Measurements from ENCODE around the gene CAMTA1. TPM values are rescaled to one million over a fixed set of nuclear protein-coding genes. Genes with fewer than 3 reads are reported as not detected.

The CAMTA1 gene
- total RNA-seq, 1 donor from 2014 or later, result 47.9 TPM

- intact Hi-C loops (cut with DNase I), result no loop called here
- no peak for DNase-seq
- H3K27me3 ChIP-seq (ENCODE audit: low read depth), result peaks cover 54% of the 10 kb centered on the region
- H3K4me1 ChIP-seq, result peaks cover 4% of the 10 kb centered on the region
- no peaks in the 10 kb centered on the region for H3K9me3 ChIP-seq
- ATAC-seq, result no peak
- H3K4me3 ChIP-seq, result no peak overlapping the region
- TF ChIP-seq, protein P1, sequence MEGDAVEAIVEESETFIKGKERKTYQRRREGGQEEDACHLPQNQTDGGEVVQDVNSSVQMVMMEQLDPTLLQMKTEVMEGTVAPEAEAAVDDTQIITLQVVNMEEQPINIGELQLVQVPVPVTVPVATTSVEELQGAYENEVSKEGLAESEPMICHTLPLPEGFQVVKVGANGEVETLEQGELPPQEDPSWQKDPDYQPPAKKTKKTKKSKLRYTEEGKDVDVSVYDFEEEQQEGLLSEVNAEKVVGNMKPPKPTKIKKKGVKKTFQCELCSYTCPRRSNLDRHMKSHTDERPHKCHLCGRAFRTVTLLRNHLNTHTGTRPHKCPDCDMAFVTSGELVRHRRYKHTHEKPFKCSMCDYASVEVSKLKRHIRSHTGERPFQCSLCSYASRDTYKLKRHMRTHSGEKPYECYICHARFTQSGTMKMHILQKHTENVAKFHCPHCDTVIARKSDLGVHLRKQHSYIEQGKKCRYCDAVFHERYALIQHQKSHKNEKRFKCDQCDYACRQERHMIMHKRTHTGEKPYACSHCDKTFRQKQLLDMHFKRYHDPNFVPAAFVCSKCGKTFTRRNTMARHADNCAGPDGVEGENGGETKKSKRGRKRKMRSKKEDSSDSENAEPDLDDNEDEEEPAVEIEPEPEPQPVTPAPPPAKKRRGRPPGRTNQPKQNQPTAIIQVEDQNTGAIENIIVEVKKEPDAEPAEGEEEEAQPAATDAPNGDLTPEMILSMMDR (IDR thresholded peaks at IDR 0.05), result no peak
- H3K36me3 ChIP-seq, result no peaks in the 10 kb centered on the region
- no peak overlapping the region for H3K27ac ChIP-seq
Observed at GRCh38 chr1:6965935-6966241, 180.6 kb downstream of the CAMTA1 start.

DNA sequence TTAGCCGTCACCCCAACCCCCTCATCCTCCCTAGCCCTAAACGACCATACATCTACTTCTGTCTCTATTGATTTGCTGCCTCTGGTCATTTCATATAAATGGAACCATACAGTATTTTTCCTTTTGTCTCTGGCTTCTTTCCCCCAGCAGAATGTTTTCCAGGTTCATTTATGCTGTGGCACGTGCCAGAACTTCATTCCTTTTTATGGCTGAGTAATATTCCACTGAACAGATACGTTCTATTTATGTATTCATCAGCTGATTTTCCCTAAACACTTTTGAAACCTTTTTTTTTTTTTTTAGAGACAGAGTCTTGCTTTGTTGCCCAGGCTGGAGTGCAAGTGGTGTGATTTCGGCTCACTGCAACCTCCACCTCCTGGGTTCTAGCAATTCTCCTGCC lies 181.1 kb downstream of the CAMTA1 start:
- Histone ChIP-seq H3K27me3 (ENCODE audit: low read depth) (peaks cover 54% of the 10 kb centered on the region), H3K27ac (no peak overlapping the region), H3K4me3 (no peak overlapping the region), H3K4me1 (peaks cover 4% of the 10 kb centered on the region), H3K36me3 (no peaks in the 10 kb centered on the region), H3K9me3 (no peaks in the 10 kb centered on the region)
- intact Hi-C loops (cut with DNase I), result no loop called here
- DNase-seq (no peak), ATAC-seq (no peak)
- TF ChIP-seq, protein P1 (IDR thresholded peaks at IDR 0.05), result no peak

DNA sequence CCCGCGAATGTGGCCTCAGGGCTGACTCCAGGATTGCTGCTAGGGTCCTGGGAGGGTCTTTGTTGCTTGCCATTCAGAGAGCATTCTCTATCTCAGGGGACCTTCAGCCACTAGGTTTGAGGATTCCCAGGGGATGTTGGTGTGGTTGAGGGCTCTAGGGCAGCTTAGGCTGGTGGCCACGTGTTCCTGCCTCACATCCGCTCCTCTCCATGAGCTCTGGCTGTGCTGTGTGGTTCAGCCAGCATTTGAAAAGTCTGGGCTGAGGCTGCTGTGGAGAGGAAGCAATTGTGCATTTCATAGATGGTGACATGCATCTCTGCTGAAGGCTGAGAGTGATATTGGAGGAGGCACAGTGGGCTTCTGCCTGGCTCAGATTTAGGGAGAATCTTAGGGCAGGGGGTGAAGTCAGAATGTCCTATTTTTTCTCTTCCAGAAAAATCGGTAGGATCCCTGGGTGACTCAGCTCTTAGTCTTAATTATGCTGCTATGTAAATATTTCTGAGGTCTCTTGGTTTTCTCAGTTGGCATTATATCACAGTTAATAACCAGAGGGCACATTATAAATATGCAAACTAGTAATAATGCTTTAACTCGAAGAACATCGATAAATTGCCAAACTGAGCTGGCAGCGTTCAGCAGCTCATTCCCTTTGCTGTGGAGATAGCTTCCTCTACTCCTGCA lies 182.3 kb downstream of the CAMTA1 start:
- Histone ChIP-seq H3K27me3 (ENCODE audit: low read depth) (peaks cover 48% of the 10 kb centered on the region), H3K36me3 (no peaks in the 10 kb centered on the region), H3K9me3 (no peaks in the 10 kb centered on the region), H3K4me1 (no peaks in the 10 kb centered on the region), H3K4me3 (no peak overlapping the region), H3K27ac (no peak overlapping the region)
- no peak for DNase-seq
- intact Hi-C loops (cut with DNase I), result no loop called here
- TF ChIP-seq, protein P1 (IDR thresholded peaks at IDR 0.05), result no peak
- no peak for ATAC-seq

DNA sequence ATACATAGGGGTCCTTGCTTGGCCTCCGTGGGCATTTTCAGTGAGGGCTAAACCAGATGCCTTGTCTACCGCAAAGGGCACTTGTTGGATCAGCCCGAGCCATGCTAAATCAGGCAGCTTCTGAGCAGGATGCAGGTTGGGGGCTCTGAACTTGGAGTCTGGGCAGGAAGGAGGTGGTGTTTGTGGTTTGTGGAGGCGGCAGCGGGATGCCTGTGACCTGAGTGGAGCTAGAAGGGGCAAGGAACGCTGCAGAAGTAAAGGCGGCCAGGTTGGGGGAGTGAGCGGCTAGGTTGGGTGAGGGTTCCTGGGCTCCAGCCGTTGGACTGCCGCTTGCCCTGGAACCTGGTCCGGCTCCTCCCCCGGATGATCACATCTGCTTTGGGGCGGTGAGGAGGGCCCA lies 183.9 kb downstream of the CAMTA1 start:
- H3K27me3 ChIP-seq (ENCODE audit: low read depth), result peaks cover 38% of the 10 kb centered on the region
- DNase-seq (no peak), ATAC-seq (no peak)
- H3K27ac ChIP-seq, result no peak overlapping the region
- H3K36me3 ChIP-seq, result no peaks in the 10 kb centered on the region
- H3K4me1 ChIP-seq, result no peaks in the 10 kb centered on the region
- H3K4me3 ChIP-seq, result no peak overlapping the region
- intact Hi-C loops (cut with DNase I), result no loop called here
- TF ChIP-seq, protein P1 (IDR thresholded peaks at IDR 0.05), result no peak
- H3K9me3 ChIP-seq, result no peaks in the 10 kb centered on the region

DNA sequence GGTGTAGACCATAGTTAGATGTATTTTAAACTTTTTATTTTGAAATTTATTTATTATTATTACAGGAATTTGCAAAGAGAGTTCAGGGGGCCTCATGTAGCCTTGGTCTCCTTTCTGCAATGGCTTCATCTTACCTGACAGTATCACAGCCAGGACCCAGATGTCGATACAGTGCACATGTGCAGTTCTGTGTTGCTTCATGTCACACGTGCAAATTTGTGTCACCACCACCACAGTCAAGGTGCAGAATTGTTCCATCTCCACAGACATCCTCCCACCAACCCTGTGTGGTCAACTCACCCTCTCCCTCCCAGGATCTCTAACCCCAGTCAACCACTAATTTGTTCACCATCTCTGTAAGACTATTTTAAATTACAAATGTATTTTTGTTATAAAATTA lies 184.5 kb downstream of the CAMTA1 start:
- Histone ChIP-seq H3K9me3 (no peaks in the 10 kb centered on the region), H3K27ac (no peak overlapping the region), H3K4me1 (no peaks in the 10 kb centered on the region), H3K4me3 (no peak overlapping the region), H3K27me3 (ENCODE audit: low read depth) (peaks cover 33% of the 10 kb centered on the region), H3K36me3 (no peaks in the 10 kb centered on the region)
- DNase-seq (no peak), ATAC-seq (no peak)
- TF ChIP-seq, protein P1 (IDR thresholded peaks at IDR 0.05), result no peak
- intact Hi-C loops (cut with DNase I), result no loop called here

Data from lower lobe of right lung (tissue), 2 donors.